Tibial artery (tissue), 4 donors: ENCODE results near the gene PDCD1LG2.

Experiments
- DNase-seq, 2 donors: peaks; one replicate each; pipeline ENCODE4 v3.0.0-alpha.2; 2019
- H3K27ac ChIP-seq, 2 donors: fragments of 200-600 bp; sonication (generic) in 1 of 2; 1 replicate in 1 of 2; 2 replicates in 1 of 2; pipeline ENCODE4 v1.5.1; 2018 to 2019; ENCODE audit warnings: mild to moderate bottlenecking in 1 of 2
- H3K27me3 ChIP-seq, 2 donors: fragments of 200-600 bp; sonication (generic) in 1 of 2; one replicate each; pipeline versions ENCODE4 v1.5.1 to v1.6.0; 2016 to 2019
- H3K36me3 ChIP-seq, 3 donors: fragments of 200-600 bp; sonication (generic) in 2 of 3; one replicate each; pipeline ENCODE4 v1.5.1; 2016 to 2019; ENCODE audit warnings: mild to moderate bottlenecking in 2 of 3
- H3K4me1 ChIP-seq, 4 donors: fragments of 200-600 bp; sonication (generic) in 2 of 4; 1 replicate in 3 of 4; 2 replicates in 1 of 4; pipeline ENCODE4 v1.5.1; 2016 to 2019
- H3K4me3 ChIP-seq, 2 donors: fragments of 200-600 bp; sonication (generic) in 1 of 2; 1 replicate in 1 of 2; 2 replicates in 1 of 2; pipeline ENCODE4 v1.5.1; 2018 to 2019; ENCODE audit warnings: mild to moderate bottlenecking in 2 of 2
- H3K9me3 ChIP-seq, 3 donors: fragments of 200-600 bp; sonication (generic) in 1 of 3; one replicate each; pipeline ENCODE4 v1.5.1; 2016 to 2019
- intact Hi-C: fragments of 100-400 bp; cut with DNase I; formaldehyde crosslinking; loops from one replicate; pipeline ENCODE4 v1.15.0; 2023; ENCODE audit warnings: low total_unique reads
- TF ChIP-seq, protein P1 (sequence below), 2 experiments: fragments of 200-600 bp in 1 of 2; fragments of 450-650 bp in 1 of 2; IDR thresholded peaks; one replicate each; pipeline ENCODE4 v1.5.1; 2017 to 2019; ENCODE audit warnings: antibody characterized with exemption in 2 of 2, mild to moderate bottlenecking in 1 of 2, moderate library complexity in 1 of 2

PDCD1LG2 gene

DNA sequence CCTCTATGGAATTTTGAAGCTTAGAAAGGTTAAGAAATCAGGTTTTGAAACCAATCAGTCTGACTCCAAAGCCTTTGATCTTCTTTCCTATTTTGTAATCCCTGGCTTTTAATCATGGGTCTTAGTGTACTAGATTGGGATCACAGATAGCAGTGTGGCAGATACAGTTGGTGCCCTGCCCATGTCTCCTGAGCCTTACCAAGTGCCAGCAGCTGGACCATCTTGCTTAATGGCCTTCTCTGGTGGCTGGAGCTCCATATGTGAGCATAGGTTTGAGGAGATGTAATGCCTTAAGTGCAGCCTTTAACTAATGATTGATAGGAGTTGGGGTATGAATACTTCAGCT lies 101.8 kb downstream of the PDCD1LG2 start:
- TF ChIP-seq, protein P1, sequence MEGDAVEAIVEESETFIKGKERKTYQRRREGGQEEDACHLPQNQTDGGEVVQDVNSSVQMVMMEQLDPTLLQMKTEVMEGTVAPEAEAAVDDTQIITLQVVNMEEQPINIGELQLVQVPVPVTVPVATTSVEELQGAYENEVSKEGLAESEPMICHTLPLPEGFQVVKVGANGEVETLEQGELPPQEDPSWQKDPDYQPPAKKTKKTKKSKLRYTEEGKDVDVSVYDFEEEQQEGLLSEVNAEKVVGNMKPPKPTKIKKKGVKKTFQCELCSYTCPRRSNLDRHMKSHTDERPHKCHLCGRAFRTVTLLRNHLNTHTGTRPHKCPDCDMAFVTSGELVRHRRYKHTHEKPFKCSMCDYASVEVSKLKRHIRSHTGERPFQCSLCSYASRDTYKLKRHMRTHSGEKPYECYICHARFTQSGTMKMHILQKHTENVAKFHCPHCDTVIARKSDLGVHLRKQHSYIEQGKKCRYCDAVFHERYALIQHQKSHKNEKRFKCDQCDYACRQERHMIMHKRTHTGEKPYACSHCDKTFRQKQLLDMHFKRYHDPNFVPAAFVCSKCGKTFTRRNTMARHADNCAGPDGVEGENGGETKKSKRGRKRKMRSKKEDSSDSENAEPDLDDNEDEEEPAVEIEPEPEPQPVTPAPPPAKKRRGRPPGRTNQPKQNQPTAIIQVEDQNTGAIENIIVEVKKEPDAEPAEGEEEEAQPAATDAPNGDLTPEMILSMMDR (IDR thresholded peaks at IDR 0.05) = no peak
- Histone ChIP-seq H3K4me3 (no peak overlapping the region), H3K4me1 (peaks cover 0 to 38% (median 3%) of the 10 kb centered on the region in 4 donors), H3K36me3 (no peaks in the 10 kb centered on the region), H3K27me3 (no peaks in the 10 kb centered on the region), H3K9me3 (no peaks in the 10 kb centered on the region), H3K27ac (peak overlapping the region; percentile 14 to 89)
- no peak for DNase-seq
- intact Hi-C loops = no loop called here

DNA sequence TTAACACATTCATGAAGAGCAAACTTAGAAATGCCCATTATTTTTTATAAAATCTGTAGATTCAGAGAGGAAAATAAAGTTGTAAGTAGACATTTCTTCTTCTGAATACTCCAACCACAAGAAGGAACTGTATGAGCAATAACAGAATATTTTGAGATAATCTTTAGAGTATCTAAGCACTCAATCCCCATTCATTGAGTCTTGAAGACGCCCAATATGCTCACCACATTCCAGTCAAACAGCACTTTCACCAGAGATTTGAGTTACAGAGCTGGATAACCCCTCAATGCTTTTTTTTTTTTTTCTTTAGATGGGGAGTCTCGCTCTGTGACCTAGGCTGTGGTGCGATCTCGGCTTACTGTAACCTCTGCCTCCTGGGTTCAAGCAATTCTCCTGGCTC lies 103.9 kb downstream of the PDCD1LG2 start:
- Histone ChIP-seq H3K9me3 (no peaks in the 10 kb centered on the region), H3K4me3 (no peak overlapping the region), H3K27ac (no peak overlapping the region), H3K27me3 (no peaks in the 10 kb centered on the region), H3K36me3 (no peaks in the 10 kb centered on the region), H3K4me1 (peaks cover 0 to 31% (median 3%) of the 10 kb centered on the region in 4 donors)
- no peak for DNase-seq
- intact Hi-C loops = no loop called here
- TF ChIP-seq, protein P1 (IDR thresholded peaks at IDR 0.05) = no peak

DNA sequence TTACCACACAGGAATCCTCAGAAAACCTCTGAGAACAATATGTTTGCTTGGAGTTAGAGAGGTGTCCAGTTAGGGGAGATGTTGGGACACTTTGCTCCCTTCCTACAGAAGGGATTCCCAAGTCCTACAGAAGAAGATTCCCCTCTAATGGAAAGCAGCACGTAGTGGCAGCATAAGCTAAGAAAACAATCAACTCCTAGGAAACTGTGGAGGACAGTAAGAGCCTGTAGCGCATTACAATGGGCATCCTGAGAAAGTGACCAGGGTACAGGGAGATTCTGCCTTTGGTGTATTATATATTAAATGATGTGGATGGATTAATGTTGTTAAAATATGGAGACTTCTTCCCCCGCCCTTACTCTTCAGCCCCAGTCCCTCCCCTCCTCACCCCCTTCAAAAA lies 104.7 kb downstream of the PDCD1LG2 start:
- H3K4me1 ChIP-seq = peaks cover 0 to 23% (median 3%) of the 10 kb centered on the region in 4 donors
- H3K9me3 ChIP-seq = no peaks in the 10 kb centered on the region
- no peak overlapping the region for H3K4me3 ChIP-seq
- TF ChIP-seq, protein P1 (IDR thresholded peaks at IDR 0.05) = no peak
- H3K36me3 ChIP-seq = no peaks in the 10 kb centered on the region
- DNase-seq = no peak
- H3K27ac ChIP-seq = no peak overlapping the region
- intact Hi-C loops = no loop called here
- H3K27me3 ChIP-seq = no peaks in the 10 kb centered on the region

DNA sequence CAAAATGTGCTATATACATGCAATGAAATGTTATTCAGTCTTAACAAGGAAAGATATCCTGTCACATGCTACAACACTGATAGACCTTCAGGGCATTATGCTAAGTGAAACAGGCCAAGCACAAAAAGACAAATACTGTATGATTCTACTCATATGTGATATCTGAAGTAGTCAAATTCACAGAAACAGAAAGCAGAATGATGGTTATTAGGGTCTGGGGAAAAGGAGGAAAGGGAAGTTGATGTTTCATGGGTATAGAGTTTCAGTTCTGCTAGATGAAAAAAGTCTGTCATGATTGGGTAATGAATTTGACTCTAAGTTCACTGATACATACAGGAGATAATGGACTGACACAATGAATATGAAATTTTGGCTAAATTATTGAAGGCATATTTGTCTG lies 107.4 kb downstream of the PDCD1LG2 start:
- H3K27ac ChIP-seq = no peak overlapping the region
- intact Hi-C loops = no loop called here
- H3K36me3 ChIP-seq = no peaks in the 10 kb centered on the region
- TF ChIP-seq, protein P1 (IDR thresholded peaks at IDR 0.05) = no peak
- DNase-seq = no peak
- H3K4me3 ChIP-seq = no peak overlapping the region
- no peaks in the 10 kb centered on the region for H3K27me3 ChIP-seq
- peaks cover 0 to 21% (median 9%) of the 10 kb centered on the region in 4 donors for H3K4me1 ChIP-seq
- H3K9me3 ChIP-seq = no peaks in the 10 kb centered on the region

DNA sequence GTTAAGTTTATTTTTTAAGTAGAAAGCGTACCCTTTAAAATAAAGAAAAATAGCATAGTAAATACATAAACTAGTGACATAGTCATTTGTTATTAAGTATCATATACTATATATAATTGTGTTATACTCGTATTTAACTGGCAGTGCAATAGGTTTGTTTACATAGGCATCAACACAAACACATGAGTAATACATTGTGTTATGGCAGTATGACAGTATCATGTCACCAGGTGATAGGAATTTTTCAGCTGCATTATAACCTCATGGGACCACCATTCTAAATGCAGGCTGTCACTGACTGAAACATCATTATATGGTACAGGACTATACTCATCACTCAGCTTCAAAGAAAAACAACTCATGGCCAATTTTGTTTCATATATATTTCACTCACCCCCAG lies 110.2 kb downstream of the PDCD1LG2 start:
- Histone ChIP-seq H3K4me3 (no peak overlapping the region), H3K27ac (peak overlapping the region; percentile 40 to 63), H3K36me3 (no peaks in the 10 kb centered on the region), H3K9me3 (no peaks in the 10 kb centered on the region), H3K4me1 (peaks cover 0 to 46% (median 11%) of the 10 kb centered on the region in 4 donors), H3K27me3 (no peaks in the 10 kb centered on the region)
- TF ChIP-seq, protein P1 (IDR thresholded peaks at IDR 0.05) = no peak
- DNase-seq = no peak
- intact Hi-C loops = no loop called here
